ENCODE results near the gene EEF1AKMT1.

The EEF1AKMT1 gene

GRCh38 chr13:20740021-20740420, 33.7 kb downstream of the EEF1AKMT1 start:
- Histone ChIP-seq H3K14ac (ENCODE audit: low read length) (no peak overlapping the region), H2AK5ac (ENCODE audit: low read length) (no peak overlapping the region), H2BK12ac (ENCODE audit: low read length) (no peak overlapping the region), H3K4me2 (ENCODE audit: low read length) (no peak overlapping the region), H3K23ac (ENCODE audit: low read length) (no peak overlapping the region), H2AFZ (ENCODE audit: insufficient read depth, low read length, poor library complexity) (no peak overlapping the region), H3K4ac (ENCODE audit: low read depth, low read length) (no peak overlapping the region), H3K4me1 (ENCODE audit: control insufficient read depth in 1 of 2, insufficient read depth in 2 of 2, low read length in 2 of 2) (no peaks in the 10 kb centered on the region), H2BK5ac (ENCODE audit: low read depth, low read length, poor library complexity) (no peak overlapping the region), H3K9ac (ENCODE audit: low read length) (no peak overlapping the region), H3K27ac (ENCODE audit: low read depth, low read length) (no peak overlapping the region), H3K18ac (ENCODE audit: low read length) (no peak overlapping the region), H3K4me3 (ENCODE audit: low read depth, low read length) (no peak overlapping the region), H2BK120ac (ENCODE audit: insufficient read depth, low read length, poor library complexity) (no peak overlapping the region), H3K9me3 (ENCODE audit: insufficient read depth, low read depth, low read length) (no peaks in the 10 kb centered on the region), H3K79me2 (ENCODE audit: control insufficient read depth, insufficient read depth, low read length, poor library complexity) (no peaks in the 10 kb centered on the region), H4K8ac (ENCODE audit: low read depth, low read length) (no peak overlapping the region), H3K79me1 (ENCODE audit: low read length) (no peaks in the 10 kb centered on the region), H4K12ac (ENCODE audit: low read depth, low read length) (no peak overlapping the region), H4K91ac (ENCODE audit: low read depth, low read length) (no peak overlapping the region), H3K27me3 (ENCODE audit: insufficient read depth, low read length) (no peaks in the 10 kb centered on the region), H3K36me3 (ENCODE audit: control insufficient read depth in 1 of 2, insufficient read depth in 2 of 2, low read length in 2 of 2) (no peaks in the 10 kb centered on the region)
- no peak for DNase-seq
- no CpG with 5 or more reads among the region's 22 CpGs for WGBS (ENCODE audit: extremely low coverage, insufficient coverage, insufficient read length)

DNA sequence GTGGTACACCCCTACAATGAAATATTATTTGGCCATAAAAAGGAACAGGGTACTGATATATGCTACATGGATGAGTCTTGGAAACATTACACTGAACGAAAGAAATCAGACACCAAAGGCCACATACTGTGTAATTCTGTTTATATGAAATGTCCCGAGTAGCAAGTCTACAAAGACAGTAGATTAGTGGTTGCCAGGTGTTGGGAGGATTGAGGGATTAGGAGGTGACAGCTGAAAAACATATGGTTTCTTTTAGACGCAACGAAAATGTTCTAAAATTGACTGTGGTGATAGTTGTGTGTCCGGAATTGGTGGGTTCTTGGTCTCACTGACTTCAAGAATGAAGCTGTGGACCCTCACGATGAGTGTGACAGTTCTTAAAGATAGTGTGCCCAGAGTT, 35.1 kb downstream of the EEF1AKMT1 start:
- H3K79me2 ChIP-seq (ENCODE audit: control insufficient read depth, insufficient read depth, low read length, poor library complexity) = no peaks in the 10 kb centered on the region
- no peaks in the 10 kb centered on the region for H3K4me1 ChIP-seq (ENCODE audit: control insufficient read depth in 1 of 2, insufficient read depth in 2 of 2, low read length in 2 of 2)
- no peak overlapping the region for H4K12ac ChIP-seq (ENCODE audit: low read depth, low read length)
- H3K4me3 ChIP-seq (ENCODE audit: low read depth, low read length) = no peak overlapping the region
- H3K4me2 ChIP-seq (ENCODE audit: low read length) = no peak overlapping the region
- no peaks in the 10 kb centered on the region for H3K27me3 ChIP-seq (ENCODE audit: insufficient read depth, low read length)
- H4K8ac ChIP-seq (ENCODE audit: low read depth, low read length) = no peak overlapping the region
- no peak overlapping the region for H2BK120ac ChIP-seq (ENCODE audit: insufficient read depth, low read length, poor library complexity)
- no peak overlapping the region for H3K4ac ChIP-seq (ENCODE audit: low read depth, low read length)
- H2AFZ ChIP-seq (ENCODE audit: insufficient read depth, low read length, poor library complexity) = no peak overlapping the region
- H2BK12ac ChIP-seq (ENCODE audit: low read length) = no peak overlapping the region
- no peak overlapping the region for H3K14ac ChIP-seq (ENCODE audit: low read length)
- no peak overlapping the region for H2AK5ac ChIP-seq (ENCODE audit: low read length)
- no peak for DNase-seq
- H4K91ac ChIP-seq (ENCODE audit: low read depth, low read length) = no peak overlapping the region
- no peaks in the 10 kb centered on the region for H3K9me3 ChIP-seq (ENCODE audit: insufficient read depth, low read depth, low read length)
- no peak overlapping the region for H3K23ac ChIP-seq (ENCODE audit: low read length)
- no peak overlapping the region for H3K18ac ChIP-seq (ENCODE audit: low read length)
- H3K9ac ChIP-seq (ENCODE audit: low read length) = no peak overlapping the region
- WGBS (ENCODE audit: extremely low coverage, insufficient coverage, insufficient read length) = no CpG with 5 or more reads among the region's 6 CpGs
- H3K36me3 ChIP-seq (ENCODE audit: control insufficient read depth in 1 of 2, insufficient read depth in 2 of 2, low read length in 2 of 2) = no peaks in the 10 kb centered on the region
- no peaks in the 10 kb centered on the region for H3K79me1 ChIP-seq (ENCODE audit: low read length)
- H2BK5ac ChIP-seq (ENCODE audit: low read depth, low read length, poor library complexity) = no peak overlapping the region
- H3K27ac ChIP-seq (ENCODE audit: low read depth, low read length) = no peak overlapping the region

DNA sequence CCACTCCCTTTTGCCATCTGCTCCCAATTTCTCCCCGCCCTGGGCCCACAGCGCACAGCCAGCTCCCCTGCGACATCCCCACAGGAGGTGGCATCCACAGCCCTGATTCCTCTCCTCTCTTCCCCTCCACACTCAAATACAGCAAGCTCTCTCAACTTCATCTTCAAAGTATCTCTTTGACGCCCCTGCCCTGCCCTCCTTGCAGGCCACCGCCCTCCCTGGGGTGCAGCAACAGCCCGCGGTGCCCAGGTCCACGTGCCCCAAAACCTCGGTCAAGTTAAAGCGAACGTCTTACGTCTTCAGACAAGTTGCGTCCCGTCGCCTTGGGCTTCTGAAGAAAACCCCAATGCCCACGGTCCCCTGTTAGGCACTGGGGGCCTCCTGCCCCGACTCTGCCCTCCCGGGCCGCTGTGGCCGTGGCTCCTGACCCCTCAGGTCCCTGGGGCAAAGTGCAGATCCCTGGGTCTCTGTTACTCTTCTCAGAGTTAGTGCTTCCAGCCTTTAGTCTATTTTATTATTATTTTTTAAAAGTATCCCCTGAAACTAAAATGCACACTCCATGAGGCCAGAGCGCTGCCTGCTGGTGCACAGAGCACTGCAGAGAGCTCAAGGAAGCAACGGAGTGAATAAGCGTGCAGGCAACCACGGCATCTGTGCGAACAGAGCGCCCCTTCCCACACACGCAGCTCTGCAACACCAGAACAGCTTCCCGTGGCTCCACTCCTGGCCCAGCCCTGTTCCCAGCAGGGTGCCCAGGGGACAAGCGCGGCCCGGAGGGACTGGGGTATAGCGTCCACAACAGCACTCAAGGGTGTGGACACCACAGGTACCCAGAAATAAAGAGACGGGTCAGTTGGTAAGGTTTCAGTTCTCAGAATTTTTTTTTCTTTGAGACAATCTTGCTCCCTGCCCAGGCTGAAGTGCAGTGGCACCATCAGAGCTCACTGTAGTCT, 43.9 kb downstream of the EEF1AKMT1 start:
- Histone ChIP-seq H3K9me3 (ENCODE audit: insufficient read depth, low read depth, low read length) (peaks cover 2% of the 10 kb centered on the region), H3K14ac (ENCODE audit: low read length) (no peak overlapping the region), H3K27me3 (ENCODE audit: insufficient read depth, low read length) (no peaks in the 10 kb centered on the region), H3K4ac (ENCODE audit: low read depth, low read length) (no peak overlapping the region), H3K79me1 (ENCODE audit: low read length) (no peaks in the 10 kb centered on the region), H2AFZ (ENCODE audit: insufficient read depth, low read length, poor library complexity) (no peak overlapping the region), H3K27ac (ENCODE audit: low read depth, low read length) (no peak overlapping the region), H3K36me3 (ENCODE audit: control insufficient read depth in 1 of 2, insufficient read depth in 2 of 2, low read length in 2 of 2) (no peaks in the 10 kb centered on the region), H2BK120ac (ENCODE audit: insufficient read depth, low read length, poor library complexity) (no peak overlapping the region), H4K8ac (ENCODE audit: low read depth, low read length) (no peak overlapping the region), H3K4me3 (ENCODE audit: low read depth, low read length) (no peak overlapping the region), H4K12ac (ENCODE audit: low read depth, low read length) (no peak overlapping the region), H3K18ac (ENCODE audit: low read length) (no peak overlapping the region), H3K4me1 (ENCODE audit: control insufficient read depth in 1 of 2, insufficient read depth in 2 of 2, low read length in 2 of 2) (peaks cover 0 to 2% of the 10 kb centered on the region in 2 experiments), H3K79me2 (ENCODE audit: control insufficient read depth, insufficient read depth, low read length, poor library complexity) (no peaks in the 10 kb centered on the region), H2BK12ac (ENCODE audit: low read length) (no peak overlapping the region), H3K4me2 (ENCODE audit: low read length) (no peak overlapping the region), H3K23ac (ENCODE audit: low read length) (no peak overlapping the region), H2AK5ac (ENCODE audit: low read length) (no peak overlapping the region), H2BK5ac (ENCODE audit: low read depth, low read length, poor library complexity) (no peak overlapping the region), H4K91ac (ENCODE audit: low read depth, low read length) (no peak overlapping the region), H3K9ac (ENCODE audit: low read length) (no peak overlapping the region)
- no CpG with 5 or more reads among the region's 33 CpGs for WGBS (ENCODE audit: extremely low coverage, insufficient coverage, insufficient read length)
- DNase-seq = no peak

GRCh38 chr13:20728579-20729311, 45.0 kb downstream of the EEF1AKMT1 start:
- no peak for DNase-seq
- peaks cover 5% of the 10 kb centered on the region for H3K9me3 ChIP-seq (ENCODE audit: insufficient read depth, low read depth, low read length)
- no peak overlapping the region for H2AK5ac ChIP-seq (ENCODE audit: low read length)
- H3K4me3 ChIP-seq (ENCODE audit: low read depth, low read length) = no peak overlapping the region
- H3K79me1 ChIP-seq (ENCODE audit: low read length) = no peaks in the 10 kb centered on the region
- no peak overlapping the region for H4K8ac ChIP-seq (ENCODE audit: low read depth, low read length)
- peaks cover 0 to 2% of the 10 kb centered on the region in 2 experiments for H3K4me1 ChIP-seq (ENCODE audit: control insufficient read depth in 1 of 2, insufficient read depth in 2 of 2, low read length in 2 of 2)
- no peak overlapping the region for H3K4ac ChIP-seq (ENCODE audit: low read depth, low read length)
- no peak overlapping the region for H3K23ac ChIP-seq (ENCODE audit: low read length)
- no peaks in the 10 kb centered on the region for H3K36me3 ChIP-seq (ENCODE audit: control insufficient read depth in 1 of 2, insufficient read depth in 2 of 2, low read length in 2 of 2)
- no peak overlapping the region for H3K4me2 ChIP-seq (ENCODE audit: low read length)
- no peak overlapping the region for H3K18ac ChIP-seq (ENCODE audit: low read length)
- H2AFZ ChIP-seq (ENCODE audit: insufficient read depth, low read length, poor library complexity) = no peak overlapping the region
- H2BK120ac ChIP-seq (ENCODE audit: insufficient read depth, low read length, poor library complexity) = no peak overlapping the region
- no peak overlapping the region for H4K91ac ChIP-seq (ENCODE audit: low read depth, low read length)
- H3K27me3 ChIP-seq (ENCODE audit: insufficient read depth, low read length) = no peaks in the 10 kb centered on the region
- H3K79me2 ChIP-seq (ENCODE audit: control insufficient read depth, insufficient read depth, low read length, poor library complexity) = no peaks in the 10 kb centered on the region
- H3K9ac ChIP-seq (ENCODE audit: low read length) = no peak overlapping the region
- no CpG with 5 or more reads among the region's 14 CpGs for WGBS (ENCODE audit: extremely low coverage, insufficient coverage, insufficient read length)
- no peak overlapping the region for H3K27ac ChIP-seq (ENCODE audit: low read depth, low read length)
- no peak overlapping the region for H3K14ac ChIP-seq (ENCODE audit: low read length)
- no peak overlapping the region for H2BK5ac ChIP-seq (ENCODE audit: low read depth, low read length, poor library complexity)
- H2BK12ac ChIP-seq (ENCODE audit: low read length) = no peak overlapping the region
- H4K12ac ChIP-seq (ENCODE audit: low read depth, low read length) = no peak overlapping the region

Data from trophoblast cell (in vitro differentiated cells and primary cell).